HepG2 (cell line): ENCODE results near the gene VAV2. TPM values are rescaled to one million over a fixed set of nuclear protein-coding genes. Genes with fewer than 3 reads are reported as not detected.

Experiments
- CBX2 ChIP-seq, 2 experiments: fragments of 200-600 bp in 1 of 2; sonication (generic); formaldehyde crosslinking in 1 of 2; IDR thresholded peaks; 2 replicates each; pipeline versions ENCODE4 v1.7.0 to v1.8.1; 2018 to 2022; ENCODE audit warnings: low read depth in 2 of 2, low read length in 1 of 2, mild to moderate bottlenecking in 1 of 2, missing genetic modification reagents in 1 of 2
- HCFC1 ChIP-seq: fragments of 150-350 bp; IDR thresholded peaks from 2 replicates; pipeline ENCODE4 v1.6.1; 2014; ENCODE audit warnings: low read depth, low read length
- HOXA5 ChIP-seq: sonication (generic); formaldehyde crosslinking; IDR thresholded peaks from 2 replicates; pipeline ENCODE4 v1.4.0; 2020; ENCODE audit warnings: missing genetic modification reagents
- MTF1 ChIP-seq: sonication (generic); formaldehyde crosslinking; IDR thresholded peaks from 2 replicates; pipeline ENCODE4 v1.5.0; 2020; ENCODE audit warnings: missing genetic modification reagents
- MXD4 ChIP-seq: IDR thresholded peaks from 2 replicates; pipeline ENCODE4 v1.6.1; 2016; ENCODE audit warnings: mild to moderate bottlenecking, missing biosample characterization, missing genetic modification reagents
- NFE2L2 ChIP-seq: fragments of 150-350 bp; IDR thresholded peaks from 2 replicates; pipeline ENCODE4 v1.6.1; 2014; ENCODE audit warnings: low read length
- RAD21 ChIP-seq: fragments of 450-650 bp; formaldehyde crosslinking; IDR thresholded peaks from 2 replicates; pipeline ENCODE4 v1.5.0; 2020; ENCODE audit warnings: mild to moderate bottlenecking
- SOX6 ChIP-seq, 2 experiments: fragments of 450-650 bp in 1 of 2; sonication (generic) in 1 of 2; formaldehyde crosslinking in 1 of 2; IDR thresholded peaks; 2 replicates each; pipeline versions ENCODE4 v1.4.0 to v1.6.1; 2017 to 2020; ENCODE audit warnings: antibody characterized with exemption in 1 of 2, mild to moderate bottlenecking in 1 of 2, missing genetic modification reagents in 1 of 2
- TBX2 ChIP-seq: sonication (generic); formaldehyde crosslinking; IDR thresholded peaks from 2 replicates; pipeline ENCODE4 v1.5.0; 2020; ENCODE audit warnings: missing genetic modification reagents, mild to moderate bottlenecking, borderline replicate concordance
- TMF1 ChIP-seq: sonication (generic); formaldehyde crosslinking; IDR thresholded peaks from 2 replicates; pipeline ENCODE4 v1.8.1; 2022; ENCODE audit warnings: low read depth, missing genetic modification reagents
- XRCC5 ChIP-seq: fragments of 200-400 bp; formaldehyde crosslinking; optimal IDR thresholded peaks from 2 replicates; pipeline ENCODE3; 2017; ENCODE audit warnings: mild to moderate bottlenecking, low read length
- ZNF253 ChIP-seq: sonication (generic); formaldehyde crosslinking; IDR thresholded peaks from 2 replicates; pipeline ENCODE4 v1.8.0; 2022; ENCODE audit warnings: mild to moderate bottlenecking, missing genetic modification reagents, borderline replicate concordance
- ZNF615 ChIP-seq: sonication (generic); formaldehyde crosslinking; IDR thresholded peaks from 2 replicates; pipeline ENCODE4 v1.5.0; 2020; ENCODE audit warnings: mild to moderate bottlenecking, missing genetic modification reagents, borderline replicate concordance
- polyA plus RNA-seq, 8 experiments: library from polyadenylated mRNA; depleted of rRNA in 3 of 8; stranded (reverse) in 7 of 8; unstranded in 1 of 8; fragments of >200 nt; fragmentation: Illumina TruSeq in 4 of 8; extraction: Trizol in 4 of 8; gene quantifications; 2 replicates each; pipeline versions ENCODE4 v1.2.1 to v1.2.3, GENCODE V29; 2011 to 2016; ENCODE audit warnings: low read depth in 4 of 8, missing spikeins in 1 of 8, mixed read lengths in 1 of 8; ENCODE audit not compliant: insufficient read depth in 1 of 8
- total RNA-seq, 5 experiments: library from RNA; depleted of rRNA; stranded (reverse); fragments of >200 nt; fragmentation: Illumina TruSeq; extraction: Trizol; gene quantifications; 2 replicates each; pipeline ENCODE4 v1.2.3, GENCODE V29; 2016; ENCODE audit warnings: low read depth in 1 of 5
- TF ChIP-seq, protein P1 (sequence below): sonication (generic); formaldehyde crosslinking; IDR thresholded peaks from 2 replicates; pipeline ENCODE4 v1.5.1; 2020; ENCODE audit warnings: mild to moderate bottlenecking, missing genetic modification reagents, moderate library complexity
- TF ChIP-seq, protein P2 (sequence below): sonication (generic); formaldehyde crosslinking; IDR thresholded peaks from 2 replicates; pipeline ENCODE4 v1.4.0; 2020; ENCODE audit warnings: mild to moderate bottlenecking, missing genetic modification reagents
- TF ChIP-seq, protein P3 (sequence below): sonication (generic); formaldehyde crosslinking; IDR thresholded peaks from 2 replicates; pipeline ENCODE4 v1.8.1; 2023; ENCODE audit warnings: missing genetic modification reagents, mild to moderate bottlenecking, borderline replicate concordance
- TF ChIP-seq, protein P4 (sequence below): sonication (generic); formaldehyde crosslinking; IDR thresholded peaks from 2 replicates; pipeline ENCODE4 v1.4.0; 2020; ENCODE audit warnings: missing genetic modification reagents, borderline replicate concordance
- TF ChIP-seq, protein P5 (sequence below): sonication (generic); formaldehyde crosslinking; IDR thresholded peaks from 2 replicates; pipeline ENCODE4 v1.8.1; 2023; ENCODE audit warnings: missing genetic modification reagents, inconsistent platforms, borderline replicate concordance

Gene VAV2
- total and polyA plus RNA-seq, 2 of the 13 experiments (the other 11 are each of a cell fraction or from before 2014, with no cell fraction given) = 22.5 to 22.9 TPM

DNA sequence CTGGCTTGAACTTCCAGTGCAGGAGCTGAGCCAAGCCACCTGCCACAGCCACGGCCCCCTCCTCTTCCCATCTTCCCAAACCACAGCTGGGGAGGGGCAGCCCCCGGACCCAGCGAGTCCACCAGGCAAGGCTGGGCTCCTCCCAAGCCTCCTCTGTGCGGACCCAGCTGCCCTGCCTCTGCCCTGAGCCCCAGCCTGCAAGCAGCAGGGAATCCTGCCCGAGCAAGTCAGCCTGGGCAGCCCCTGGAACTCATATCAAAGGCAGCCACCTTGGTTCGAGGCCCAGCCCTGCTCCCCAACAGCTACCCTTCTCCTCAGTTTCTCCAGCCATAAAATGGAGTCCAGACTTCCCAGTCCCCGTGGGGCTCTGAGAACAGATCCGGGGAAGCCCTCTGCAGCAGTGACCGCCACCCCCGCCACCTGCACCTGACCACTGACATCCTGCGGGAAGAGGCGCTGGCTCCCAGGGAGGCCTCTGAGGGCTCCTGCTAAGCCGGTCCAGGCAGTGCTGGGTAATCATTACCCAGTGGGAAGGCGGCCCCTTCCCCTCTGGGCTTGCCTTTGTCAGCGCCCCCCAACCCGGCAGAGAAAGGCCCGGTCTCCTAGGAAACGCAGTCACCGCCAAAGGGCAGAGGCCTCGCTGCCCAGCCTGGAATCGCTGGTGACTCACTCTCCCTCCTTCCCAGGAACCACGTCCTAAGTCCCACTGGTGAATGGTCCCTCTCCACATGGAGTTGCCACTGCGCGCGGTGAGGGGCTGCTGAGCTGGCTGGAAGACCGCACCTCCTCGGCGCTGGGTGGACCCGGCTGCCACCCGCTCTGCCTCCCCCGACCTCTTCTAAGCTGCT is 1.5 kb downstream of the VAV2 start (continued):
- TF ChIP-seq, protein P1, sequence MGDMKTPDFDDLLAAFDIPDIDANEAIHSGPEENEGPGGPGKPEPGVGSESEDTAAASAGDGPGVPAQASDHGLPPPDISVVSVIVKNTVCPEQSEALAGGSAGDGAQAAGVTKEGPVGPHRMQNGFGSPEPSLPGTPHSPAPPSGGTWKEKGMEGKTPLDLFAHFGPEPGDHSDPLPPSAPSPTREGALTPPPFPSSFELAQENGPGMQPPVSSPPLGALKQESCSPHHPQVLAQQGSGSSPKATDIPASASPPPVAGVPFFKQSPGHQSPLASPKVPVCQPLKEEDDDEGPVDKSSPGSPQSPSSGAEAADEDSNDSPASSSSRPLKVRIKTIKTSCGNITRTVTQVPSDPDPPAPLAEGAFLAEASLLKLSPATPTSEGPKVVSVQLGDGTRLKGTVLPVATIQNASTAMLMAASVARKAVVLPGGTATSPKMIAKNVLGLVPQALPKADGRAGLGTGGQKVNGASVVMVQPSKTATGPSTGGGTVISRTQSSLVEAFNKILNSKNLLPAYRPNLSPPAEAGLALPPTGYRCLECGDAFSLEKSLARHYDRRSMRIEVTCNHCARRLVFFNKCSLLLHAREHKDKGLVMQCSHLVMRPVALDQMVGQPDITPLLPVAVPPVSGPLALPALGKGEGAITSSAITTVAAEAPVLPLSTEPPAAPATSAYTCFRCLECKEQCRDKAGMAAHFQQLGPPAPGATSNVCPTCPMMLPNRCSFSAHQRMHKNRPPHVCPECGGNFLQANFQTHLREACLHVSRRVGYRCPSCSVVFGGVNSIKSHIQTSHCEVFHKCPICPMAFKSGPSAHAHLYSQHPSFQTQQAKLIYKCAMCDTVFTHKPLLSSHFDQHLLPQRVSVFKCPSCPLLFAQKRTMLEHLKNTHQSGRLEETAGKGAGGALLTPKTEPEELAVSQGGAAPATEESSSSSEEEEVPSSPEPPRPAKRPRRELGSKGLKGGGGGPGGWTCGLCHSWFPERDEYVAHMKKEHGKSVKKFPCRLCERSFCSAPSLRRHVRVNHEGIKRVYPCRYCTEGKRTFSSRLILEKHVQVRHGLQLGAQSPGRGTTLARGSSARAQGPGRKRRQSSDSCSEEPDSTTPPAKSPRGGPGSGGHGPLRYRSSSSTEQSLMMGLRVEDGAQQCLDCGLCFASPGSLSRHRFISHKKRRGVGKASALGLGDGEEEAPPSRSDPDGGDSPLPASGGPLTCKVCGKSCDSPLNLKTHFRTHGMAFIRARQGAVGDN (CRISPR knock-in tag) = peak; percentile 91
- no peak for TF ChIP-seq CBX2 (IDR thresholded peaks at IDR 0.05; ENCODE audit: low read depth, low read length)
- TF ChIP-seq CBX2 (CRISPR knock-in tag; IDR thresholded peaks at IDR 0.05; ENCODE audit: low read depth) = no peak
- TF ChIP-seq ZNF253 = no peak
- TF ChIP-seq MXD4 (CRISPR knock-in tag) = peak; percentile 92
- TF ChIP-seq SOX6 (IDR thresholded peaks at IDR 0.05) = no peak
- peak; percentile 67; the same call in 1 of the 2 replicates for TF ChIP-seq SOX6 (CRISPR knock-in tag; IDR thresholded peaks at IDR 0.05)
- TF ChIP-seq, protein P2, sequence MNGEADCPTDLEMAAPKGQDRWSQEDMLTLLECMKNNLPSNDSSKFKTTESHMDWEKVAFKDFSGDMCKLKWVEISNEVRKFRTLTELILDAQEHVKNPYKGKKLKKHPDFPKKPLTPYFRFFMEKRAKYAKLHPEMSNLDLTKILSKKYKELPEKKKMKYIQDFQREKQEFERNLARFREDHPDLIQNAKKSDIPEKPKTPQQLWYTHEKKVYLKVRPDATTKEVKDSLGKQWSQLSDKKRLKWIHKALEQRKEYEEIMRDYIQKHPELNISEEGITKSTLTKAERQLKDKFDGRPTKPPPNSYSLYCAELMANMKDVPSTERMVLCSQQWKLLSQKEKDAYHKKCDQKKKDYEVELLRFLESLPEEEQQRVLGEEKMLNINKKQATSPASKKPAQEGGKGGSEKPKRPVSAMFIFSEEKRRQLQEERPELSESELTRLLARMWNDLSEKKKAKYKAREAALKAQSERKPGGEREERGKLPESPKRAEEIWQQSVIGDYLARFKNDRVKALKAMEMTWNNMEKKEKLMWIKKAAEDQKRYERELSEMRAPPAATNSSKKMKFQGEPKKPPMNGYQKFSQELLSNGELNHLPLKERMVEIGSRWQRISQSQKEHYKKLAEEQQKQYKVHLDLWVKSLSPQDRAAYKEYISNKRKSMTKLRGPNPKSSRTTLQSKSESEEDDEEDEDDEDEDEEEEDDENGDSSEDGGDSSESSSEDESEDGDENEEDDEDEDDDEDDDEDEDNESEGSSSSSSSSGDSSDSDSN (CRISPR knock-in tag) = peak; percentile 78
- TF ChIP-seq, protein P3, sequence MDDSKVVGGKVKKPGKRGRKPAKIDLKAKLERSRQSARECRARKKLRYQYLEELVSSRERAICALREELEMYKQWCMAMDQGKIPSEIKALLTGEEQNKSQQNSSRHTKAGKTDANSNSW = no peak
- TF ChIP-seq HOXA5 (CRISPR knock-in tag) = peak; percentile 18; the same call in 1 of the 2 replicates
- TF ChIP-seq, protein P4, sequence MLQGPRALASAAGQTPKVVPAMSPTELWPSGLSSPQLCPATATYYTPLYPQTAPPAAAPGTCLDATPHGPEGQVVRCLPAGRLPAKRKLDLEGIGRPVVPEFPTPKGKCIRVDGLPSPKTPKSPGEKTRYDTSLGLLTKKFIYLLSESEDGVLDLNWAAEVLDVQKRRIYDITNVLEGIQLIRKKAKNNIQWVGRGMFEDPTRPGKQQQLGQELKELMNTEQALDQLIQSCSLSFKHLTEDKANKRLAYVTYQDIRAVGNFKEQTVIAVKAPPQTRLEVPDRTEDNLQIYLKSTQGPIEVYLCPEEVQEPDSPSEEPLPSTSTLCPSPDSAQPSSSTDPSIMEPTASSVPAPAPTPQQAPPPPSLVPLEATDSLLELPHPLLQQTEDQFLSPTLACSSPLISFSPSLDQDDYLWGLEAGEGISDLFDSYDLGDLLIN (CRISPR knock-in tag) = no peak
- no peak for TF ChIP-seq XRCC5
- TF ChIP-seq RAD21 = no peak
- TF ChIP-seq NFE2L2 = no peak
- TF ChIP-seq MTF1 = no peak
- TF ChIP-seq, protein P5, sequence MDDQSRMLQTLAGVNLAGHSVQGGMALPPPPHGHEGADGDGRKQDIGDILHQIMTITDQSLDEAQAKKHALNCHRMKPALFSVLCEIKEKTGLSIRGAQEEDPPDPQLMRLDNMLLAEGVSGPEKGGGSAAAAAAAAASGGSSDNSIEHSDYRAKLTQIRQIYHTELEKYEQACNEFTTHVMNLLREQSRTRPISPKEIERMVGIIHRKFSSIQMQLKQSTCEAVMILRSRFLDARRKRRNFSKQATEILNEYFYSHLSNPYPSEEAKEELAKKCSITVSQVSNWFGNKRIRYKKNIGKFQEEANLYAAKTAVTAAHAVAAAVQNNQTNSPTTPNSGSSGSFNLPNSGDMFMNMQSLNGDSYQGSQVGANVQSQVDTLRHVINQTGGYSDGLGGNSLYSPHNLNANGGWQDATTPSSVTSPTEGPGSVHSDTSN (CRISPR knock-in tag) = no peak
- no peak for TF ChIP-seq HCFC1
- no peak for TF ChIP-seq ZNF615
- TF ChIP-seq TBX2 (CRISPR knock-in tag) = peak; percentile 85
- TF ChIP-seq TMF1 (CRISPR knock-in tag) = no peak
